Loucy (cell line): ENCODE measurements around the gene CELA2B.

ENCODE experiments used
- CTCF ChIP-seq: fragments of 200-600 bp; sonication (generic); conservative IDR thresholded peaks from 2 replicates; pipeline ENCODE4 v1.5.1; 2014; ENCODE audit warnings: mild to moderate bottlenecking, antibody characterized with exemption, low read length
- EZH2phosphoT487 ChIP-seq: fragments of 200-600 bp; IDR thresholded peaks from 2 replicates; pipeline ENCODE4 v1.6.1; 2018; ENCODE audit warnings: antibody characterized with exemption, mild to moderate bottlenecking, moderate library complexity, borderline replicate concordance

- TF ChIP-seq CTCF (no peak), EZH2phosphoT487 (no peak)
Measured at GRCh38 chr1:15460708-15461095, 15.2 kb upstream of the CELA2B start.
